TTC549 (cell line): ENCODE results near the gene PCDHAC1.
"Not testable (repeated sequence)": the region's sequence is repeated elsewhere in the genome, so short reads cannot be mapped to it uniquely, and the experiment has no call there.

ENCODE experiments used
- FAIRE-seq: peaks from 2 replicates; lab custom pipeline; 2012; peaks lifted over from hg19 to GRCh38; lab: Jason Lieb, UNC

Gene PCDHAC1

DNA sequence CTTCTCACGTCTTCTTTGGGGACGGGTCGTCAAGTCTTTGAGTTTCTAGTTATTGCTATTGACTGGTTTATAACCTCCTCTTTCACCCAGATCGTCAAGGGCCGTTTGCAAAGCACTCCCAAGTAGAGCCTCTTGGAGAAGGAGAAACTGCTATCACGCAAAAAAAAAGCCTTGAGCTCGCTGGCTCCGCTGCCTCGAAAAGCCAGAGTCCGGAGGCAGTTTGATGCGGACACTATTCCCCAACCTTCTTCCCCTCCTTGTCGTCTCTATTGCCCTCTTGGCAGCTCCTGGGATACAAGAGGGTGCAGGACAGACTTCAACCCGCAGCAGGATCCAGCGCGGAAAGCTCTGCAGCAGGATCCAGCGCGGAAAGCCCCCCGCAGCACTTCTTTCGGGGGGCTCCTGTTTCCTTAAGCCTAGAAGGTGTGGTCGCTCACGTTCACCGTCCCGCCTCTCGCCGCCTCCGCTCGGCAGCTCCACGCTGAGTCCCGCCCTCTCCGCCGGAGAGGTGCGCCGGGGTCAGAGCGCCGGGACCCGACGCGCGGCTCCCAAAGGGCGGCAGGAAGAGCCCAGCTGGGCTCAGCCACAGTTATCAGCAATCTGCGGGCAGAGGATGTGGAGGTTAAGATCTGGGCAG lies at the start of gene PCDHAC1:
PCDHAC1 (plus strand) TSS at position 494 of the 637 bp plus-strand sequence. CDS start 594 bp downstream, outside the sequence.
- no peak for FAIRE-seq

DNA sequence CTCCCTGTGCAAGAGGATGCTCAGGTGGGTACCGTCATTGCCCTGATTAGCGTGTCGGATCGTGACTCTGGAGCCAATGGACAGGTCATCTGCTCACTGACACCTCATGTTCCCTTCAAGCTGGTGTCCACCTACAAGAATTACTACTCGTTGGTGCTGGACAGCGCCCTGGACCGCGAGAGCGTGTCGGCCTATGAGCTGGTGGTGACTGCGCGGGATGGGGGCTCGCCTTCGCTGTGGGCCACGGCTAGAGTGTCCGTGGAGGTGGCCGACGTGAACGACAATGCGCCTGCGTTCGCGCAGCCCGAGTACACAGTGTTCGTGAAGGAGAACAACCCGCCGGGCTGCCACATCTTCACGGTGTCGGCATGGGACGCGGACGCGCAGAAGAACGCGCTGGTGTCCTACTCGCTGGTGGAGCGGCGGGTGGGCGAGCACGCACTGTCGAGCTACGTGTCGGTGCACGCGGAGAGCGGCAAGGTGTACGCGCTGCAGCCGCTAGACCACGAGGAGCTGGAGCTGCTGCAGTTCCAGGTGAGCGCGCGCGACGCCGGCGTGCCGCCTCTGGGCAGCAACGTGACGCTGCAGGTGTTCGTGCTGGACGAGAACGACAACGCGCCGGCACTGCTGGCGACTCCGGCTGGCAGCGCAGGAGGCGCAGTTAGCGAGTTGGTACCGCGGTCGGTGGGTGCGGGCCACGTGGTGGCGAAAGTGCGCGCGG lies 49.4 kb upstream of the PCDHAC1 start:
- not testable (repeated sequence) for FAIRE-seq

DNA sequence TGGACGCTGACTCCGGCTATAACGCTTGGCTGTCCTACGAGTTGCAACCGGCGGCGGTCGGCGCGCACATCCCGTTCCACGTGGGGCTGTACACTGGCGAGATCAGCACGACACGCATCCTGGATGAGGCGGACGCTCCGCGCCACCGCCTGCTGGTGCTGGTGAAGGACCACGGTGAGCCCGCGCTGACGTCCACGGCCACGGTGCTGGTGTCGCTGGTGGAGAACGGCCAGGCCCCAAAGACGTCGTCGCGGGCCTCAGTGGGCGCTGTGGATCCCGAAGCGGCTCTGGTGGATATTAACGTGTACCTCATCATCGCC lies 48.9 kb upstream of the PCDHAC1 start:
- FAIRE-seq, result no peak

- FAIRE-seq, result no peak
Measured at GRCh38 chr5:140881889-140882590, 44.1 kb upstream of the PCDHAC1 start, which contains the start of gene PCDHA13. PCDHA13 (plus strand) TSS chr5:140882124; CDS start chr5:140882269, 145 bp downstream.

- FAIRE-seq, result no peak
Measured at GRCh38 chr5:140882591-140882899, 43.6 kb upstream of the PCDHAC1 start.

DNA sequence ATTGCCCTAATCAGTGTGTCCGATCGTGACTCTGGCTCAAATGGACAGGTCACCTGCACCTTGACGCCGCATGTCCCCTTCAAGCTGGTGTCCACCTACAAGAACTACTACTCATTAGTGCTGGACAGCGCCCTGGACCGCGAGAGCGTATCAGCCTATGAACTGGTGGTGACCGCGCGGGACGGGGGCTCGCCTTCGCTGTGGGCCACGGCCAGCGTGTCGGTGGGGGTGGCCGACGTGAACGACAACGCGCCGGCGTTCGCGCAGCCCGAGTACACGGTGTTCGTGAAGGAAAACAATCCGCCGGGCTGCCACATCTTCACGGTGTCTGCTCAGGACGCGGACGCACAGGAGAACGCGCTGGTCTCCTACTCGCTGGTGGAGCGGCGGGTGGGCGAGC lies 42.7 kb upstream of the PCDHAC1 start:
- no peak for FAIRE-seq

DNA sequence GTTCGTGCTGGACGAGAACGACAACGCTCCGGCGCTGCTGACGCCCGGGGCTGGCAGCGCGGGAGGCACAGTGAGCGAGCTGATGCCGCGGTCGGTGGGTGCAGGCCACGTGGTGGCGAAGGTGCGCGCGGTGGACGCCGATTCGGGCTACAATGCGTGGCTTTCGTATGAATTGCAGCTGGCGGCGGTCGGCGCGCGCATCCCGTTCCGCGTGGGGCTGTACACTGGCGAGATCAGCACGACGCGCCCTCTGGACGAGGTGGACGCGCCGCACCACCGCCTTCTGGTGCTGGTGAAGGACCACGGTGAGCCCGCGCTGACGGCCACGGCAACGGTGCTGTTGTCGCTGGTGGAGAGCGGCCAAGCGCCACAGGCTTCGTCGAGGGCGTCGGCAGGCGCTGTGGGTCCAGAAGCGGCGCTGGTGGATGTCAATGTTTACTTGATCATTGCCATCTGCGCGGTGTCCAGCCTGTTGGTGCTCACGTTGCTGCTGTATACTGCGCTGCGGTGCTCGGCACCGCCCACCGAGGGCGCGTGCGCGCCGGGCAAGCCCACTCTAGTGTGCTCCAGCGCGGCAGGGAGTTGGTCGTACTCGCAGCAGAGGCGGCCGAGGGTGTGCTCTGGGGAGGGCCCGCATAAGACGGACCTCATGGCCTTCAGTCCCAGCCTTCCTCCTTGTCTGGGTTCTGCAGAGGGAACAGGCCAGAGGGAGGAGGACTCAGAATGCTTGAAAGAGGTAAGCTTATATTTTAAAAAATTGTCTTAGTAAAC lies 42.0 kb upstream of the PCDHAC1 start:
- no peak for FAIRE-seq

- no peak for FAIRE-seq
Measured at GRCh38 chr5:140916325-140916724, 9.8 kb upstream of the PCDHAC1 start.

DNA sequence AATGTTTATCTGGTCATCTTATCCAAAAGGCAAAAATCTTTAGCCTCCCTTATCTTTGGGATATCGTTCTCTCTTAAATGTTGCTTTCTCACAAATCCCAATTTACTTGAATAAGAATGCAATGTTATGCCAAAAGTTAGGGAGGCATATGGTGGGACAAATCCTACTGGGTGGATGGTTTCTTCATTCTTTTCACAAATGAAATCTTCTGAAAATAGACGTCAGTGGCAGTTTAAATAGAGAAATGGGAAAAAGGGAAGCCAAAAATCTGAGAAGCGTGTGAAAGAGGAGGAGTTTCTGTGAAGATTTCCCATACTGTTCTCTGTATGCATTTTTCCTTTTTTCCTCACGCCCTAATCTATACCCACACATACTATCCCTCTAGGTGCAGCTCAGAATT lies 2.5 kb upstream of the PCDHAC1 start:
- no peak for FAIRE-seq

- no peak for FAIRE-seq
Measured at GRCh38 chr5:140926443-140927227, 536 bp downstream of the PCDHAC1 start.

DNA sequence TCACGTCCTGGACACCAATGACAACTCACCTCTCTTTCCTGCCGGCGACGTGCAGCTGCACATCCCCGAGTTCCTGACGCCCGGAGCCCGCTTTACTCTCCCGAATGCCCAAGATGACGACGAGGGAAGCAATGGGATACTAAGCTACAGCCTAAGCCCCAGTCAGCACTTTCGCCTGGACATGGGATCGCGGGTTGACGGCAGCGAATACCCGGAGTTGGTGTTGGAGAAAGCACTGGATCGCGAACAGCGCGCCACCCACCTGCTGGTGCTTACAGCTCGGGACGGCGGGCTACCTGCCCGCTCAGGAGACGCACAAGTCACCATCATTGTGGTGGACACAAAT lies 1.1 kb downstream of the PCDHAC1 start:
- no peak for FAIRE-seq

DNA sequence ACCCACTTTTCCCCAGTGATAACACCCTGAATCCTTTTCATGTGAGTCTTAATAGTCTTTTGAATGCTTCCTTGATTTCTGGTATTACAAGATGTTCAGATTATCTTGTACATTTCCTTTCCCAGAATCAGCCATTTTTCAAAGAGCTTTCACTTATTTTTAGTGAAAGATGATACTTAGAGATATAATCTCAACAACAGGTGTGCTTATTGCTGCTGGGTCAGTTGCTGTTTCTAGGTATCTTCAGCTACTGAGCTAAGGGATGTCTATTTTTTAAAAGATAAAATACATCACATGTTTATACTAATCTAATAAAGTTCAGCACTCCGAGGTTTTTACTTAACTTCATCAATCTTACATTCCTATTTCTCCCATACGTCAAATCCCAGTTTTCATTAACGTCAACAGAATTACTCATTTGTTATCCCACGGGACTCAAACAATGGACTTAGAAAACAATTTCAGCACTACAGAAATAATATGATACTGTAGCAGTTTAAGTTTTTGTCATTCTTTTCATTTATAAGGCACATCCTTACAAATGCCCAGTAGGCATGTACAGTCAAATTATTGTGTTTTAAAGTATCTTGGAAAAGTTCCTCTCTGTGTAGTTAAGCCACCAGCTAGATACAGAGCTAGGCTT lies 9.0 kb downstream of the PCDHAC1 start:
- FAIRE-seq, result no peak

DNA sequence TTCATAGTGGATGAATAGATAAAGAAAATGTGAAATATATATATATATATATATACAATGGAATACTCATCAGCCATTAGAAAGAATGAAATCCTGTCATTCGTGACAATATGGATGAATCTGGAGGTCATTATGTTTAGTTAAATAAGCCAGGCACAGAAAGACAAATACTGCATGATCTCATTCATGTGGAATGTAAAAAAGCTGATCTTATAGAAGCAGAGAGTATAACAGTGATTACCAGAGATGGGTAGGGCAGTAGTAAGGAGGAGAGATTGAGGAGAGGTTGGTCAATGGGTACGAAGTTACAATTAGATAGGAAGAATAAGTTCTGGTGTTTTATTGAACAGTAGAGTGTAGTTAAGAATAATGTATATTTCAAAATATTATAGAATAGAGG lies 20.5 kb downstream of the PCDHAC1 start:
- FAIRE-seq, result no peak

DNA sequence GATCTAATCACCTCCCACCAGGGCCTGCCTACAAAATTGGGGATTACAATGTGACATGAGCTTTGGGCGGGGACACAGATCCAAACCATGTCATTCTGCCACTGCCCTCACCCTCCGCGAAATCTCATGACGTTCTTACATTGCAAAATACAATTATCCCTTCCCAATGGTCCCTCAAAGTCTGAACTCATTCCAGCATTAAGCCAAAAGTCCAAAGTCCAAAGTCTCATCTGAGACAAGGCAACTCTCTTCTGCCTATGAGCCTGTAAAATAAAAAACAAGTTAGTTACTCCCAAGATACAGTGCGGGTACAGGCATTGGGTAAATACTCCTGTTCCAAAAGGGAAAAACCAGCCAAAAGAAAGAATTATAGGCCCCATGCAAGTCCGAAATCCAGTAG lies 25.5 kb downstream of the PCDHAC1 start:
- no peak for FAIRE-seq

GRCh38 chr5:140953234-140953633 lies 27.1 kb downstream of the PCDHAC1 start:
- FAIRE-seq, result no peak

GRCh38 chr5:140962190-140962589 lies 36.1 kb downstream of the PCDHAC1 start:
- no peak for FAIRE-seq

DNA sequence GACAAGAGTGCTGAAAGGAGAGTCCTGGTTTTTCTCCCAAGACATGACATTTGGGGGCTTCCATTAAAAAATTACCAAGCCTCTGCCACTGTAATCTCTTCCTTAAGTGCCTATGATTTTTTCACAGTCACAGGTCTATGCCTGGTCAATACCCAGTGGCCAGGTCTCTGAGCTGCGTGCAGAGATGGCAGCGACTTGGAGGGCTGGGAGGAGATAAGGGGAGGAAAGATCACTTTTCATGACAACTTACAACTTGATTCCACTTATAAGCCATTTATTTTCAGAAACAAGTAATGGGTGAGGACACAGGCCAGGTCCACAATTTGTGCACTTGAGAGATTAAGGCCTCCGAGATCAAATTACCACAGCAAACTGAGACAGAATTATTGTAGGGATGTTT lies 38.3 kb downstream of the PCDHAC1 start:
- no peak for FAIRE-seq

- no peak for FAIRE-seq
Measured at GRCh38 chr5:140965905-140966292, 39.8 kb downstream of the PCDHAC1 start.

- FAIRE-seq, result no peak
Measured at GRCh38 chr5:140966293-140967225, 40.5 kb downstream of the PCDHAC1 start, which contains the start of gene PCDHAC2. PCDHAC2 (plus strand) TSS chr5:140966476; CDS start chr5:140966767, 291 bp downstream.

GRCh38 chr5:140967226-140967893 lies 41.3 kb downstream of the PCDHAC1 start:
- FAIRE-seq, result no peak
